HL-60/S4 (cell line): ENCODE measurements around the gene WDR74.
"Not testable (repeated sequence)": the region's sequence is repeated elsewhere in the genome, so short reads cannot be mapped to it uniquely, and the experiment has no call there.

ENCODE experiments used
- in situ Hi-C: fragments of 300-500 bp; cut with MboI; formaldehyde crosslinking; loops from 2 replicates; pipeline ENCODE4 v1.14.3; 2022; ENCODE audit warnings: low sequenced_read_pairs

Gene WDR74

GRCh38 chr11:62861564-62862192 is 22.3 kb upstream of the WDR74 start:
- in situ Hi-C loops = not testable (repeated sequence)

- in situ Hi-C loops = no loop called here
Observed at GRCh38 chr11:62860835-62861563, 21.6 kb upstream of the WDR74 start.

- in situ Hi-C loops = not testable (repeated sequence)
Observed at GRCh38 chr11:62859281-62859703, 19.9 kb upstream of the WDR74 start.

- in situ Hi-C loops = no loop called here
Observed at GRCh38 chr11:62858201-62858600, 18.8 kb upstream of the WDR74 start.

- in situ Hi-C loops = no loop called here
Observed at GRCh38 chr11:62857541-62857982, 18.2 kb upstream of the WDR74 start.

GRCh38 chr11:62856333-62856895 is 17.0 kb upstream of the WDR74 start:
- in situ Hi-C loops = no loop called here

GRCh38 chr11:62855571-62856332 is 16.4 kb upstream of the WDR74 start:
- in situ Hi-C loops = no loop called here

GRCh38 chr11:62854825-62855570 is 15.6 kb upstream of the WDR74 start:
- in situ Hi-C loops = no loop called here

GRCh38 chr11:62854013-62854824 is 14.8 kb upstream of the WDR74 start:
- in situ Hi-C loops = no loop called here

GRCh38 chr11:62853279-62853965 is 14.0 kb upstream of the WDR74 start:
- in situ Hi-C loops = no loop called here

GRCh38 chr11:62852523-62853188 is 13.3 kb upstream of the WDR74 start:
- in situ Hi-C loops = no loop called here

GRCh38 chr11:62851807-62852522 is 12.6 kb upstream of the WDR74 start:
- in situ Hi-C loops = no loop called here

GRCh38 chr11:62850911-62851806 is 11.8 kb upstream of the WDR74 start:
- in situ Hi-C loops = no loop called here

- in situ Hi-C loops = no loop called here
Observed at GRCh38 chr11:62847767-62848314, 8.5 kb upstream of the WDR74 start.

- in situ Hi-C loops = no loop called here
Observed at GRCh38 chr11:62846177-62846576, 6.8 kb upstream of the WDR74 start.

- in situ Hi-C loops = no loop called here
Observed at GRCh38 chr11:62844154-62844553, 4.8 kb upstream of the WDR74 start.

- in situ Hi-C loops = no loop called here
Observed at GRCh38 chr11:62843466-62843865, 4.1 kb upstream of the WDR74 start.
